K562 (cell line): ENCODE measurements around the gene STON2. TPM values are rescaled to one million over a fixed set of nuclear protein-coding genes. Genes with fewer than 3 reads are reported as not detected.

Experiments
- ATAC-seq: fragments of 200-7000 bp; cut with Tn5 transposase; 3 replicates; pipeline ENCODE4 v1.9.1; 2020; ENCODE audit warnings: moderate library complexity
- BruUV-seq: library from RNA; stranded (reverse); fragments of 400-500 nt; replicated peaks from 2 replicates; lab custom pipeline; 2021; lab: Mats Ljungman, UMichigan
- CTCF ChIA-PET: fragments of 300-600 bp; formaldehyde crosslinking; extraction: SDS; loops from one replicate; lab custom pipeline; 2021; ENCODE audit warnings: low intra/inter-chr PET ratio; lab: Yijun Ruan, JAX
- POLR2A ChIA-PET: fragments of 300-600, 350-650 bp; sonication (Branson Sonifier 250); formaldehyde crosslinking; extraction: SDS; loops from one replicate; lab custom pipeline; 2021; ENCODE audit warnings: antibody characterized with exemption, inconsistent platforms; lab: Yijun Ruan, JAX
- DNase-seq, 4 experiments: peaks; one replicate each; pipeline versions ENCODE4 v3.0.0 to v3.0.0-alpha.2; 2011 to 2018; ENCODE audit warnings: low spot score in 3 of 4, mixed read lengths in 3 of 4; ENCODE audit errors: extremely low read depth in 1 of 4
- FAIRE-seq: peaks from 2 replicates; lab custom pipeline; 2011; peaks lifted over from hg19 to GRCh38; lab: Jason Lieb, UNC
- H2AFZ ChIP-seq: 2 replicates; pipeline ENCODE4 v1.6.0; 2011; ENCODE audit warnings: low read depth, low read length, control low read depth, inconsistent platforms
- H3K27ac ChIP-seq: fragments of 200-600 bp; 3 replicates; pipeline ENCODE4 v1.8.0; 2011; ENCODE audit warnings: low read depth, mild to moderate bottlenecking, control low read depth, inconsistent platforms, low read length, moderate library complexity, mixed read lengths; ENCODE audit errors: extremely low read depth
- H3K27me3 ChIP-seq, 2 experiments: fragments of 300-600 bp in 1 of 2; 2 replicates in 1 of 2; 3 replicates in 1 of 2; pipeline versions ENCODE4 v1.6.0 to v1.8.0; 2011; ENCODE audit warnings: inconsistent platforms in 2 of 2, low read length in 2 of 2, mild to moderate bottlenecking in 1 of 2, mixed read lengths in 1 of 2, moderate library complexity in 1 of 2; ENCODE audit not compliant: control insufficient read depth in 2 of 2, insufficient read depth in 2 of 2
- H3K36me3 ChIP-seq: fragments of 300-600 bp; 3 replicates; pipeline ENCODE4 v1.8.0; 2011; ENCODE audit warnings: mild to moderate bottlenecking, low read length, inconsistent platforms; ENCODE audit not compliant: control insufficient read depth, insufficient read depth
- H3K4me1 ChIP-seq, 2 experiments: fragments of 200-600 bp in 1 of 2; replicated peaks in 1 of 2; 2 replicates in 1 of 2; 3 replicates in 1 of 2; pipeline versions ENCODE4 v1.5.1 to v1.8.0; 2011; ENCODE audit warnings: inconsistent platforms in 2 of 2, low read length in 2 of 2, mild to moderate bottlenecking in 1 of 2, mixed read lengths in 1 of 2, moderate library complexity in 1 of 2; ENCODE audit not compliant: control insufficient read depth in 2 of 2, insufficient read depth in 2 of 2
- H3K4me2 ChIP-seq: 2 replicates; pipeline ENCODE4 v1.6.1; 2011; ENCODE audit warnings: low read length, control low read depth, inconsistent platforms, mixed read lengths; ENCODE audit not compliant: insufficient read depth
- H3K4me3 ChIP-seq: fragments of 200-600 bp; sonication (generic), shearing (Covaris generic); 2 replicates; pipeline ENCODE4 v1.5.1; 2016; ENCODE audit warnings: control low read depth, inconsistent platforms
- H3K79me2 ChIP-seq: fragments of 200-600 bp; 3 replicates; pipeline ENCODE4 v1.8.0; 2011; ENCODE audit warnings: low read length, inconsistent platforms; ENCODE audit not compliant: control insufficient read depth, insufficient read depth
- H3K9ac ChIP-seq, 2 experiments: 2 replicates each; pipeline versions ENCODE4 v1.6.0 to v1.6.1; 2011; ENCODE audit warnings: low read depth in 2 of 2, low read length in 2 of 2, control low read depth in 1 of 2, inconsistent platforms in 1 of 2, mild to moderate bottlenecking in 1 of 2, mixed read lengths in 1 of 2; ENCODE audit not compliant: insufficient read depth in 1 of 2
- H3K9me1 ChIP-seq: one replicate; pipeline ENCODE4 v1.6.0; 2011; ENCODE audit warnings: inconsistent platforms, mild to moderate bottlenecking, low read length, moderate library complexity; ENCODE audit not compliant: control insufficient read depth, insufficient read depth
- H3K9me3 ChIP-seq: replicated peaks from 2 replicates; pipeline ENCODE4 v1.5.1; 2011; ENCODE audit warnings: low read depth, low read length, inconsistent platforms; ENCODE audit not compliant: control insufficient read depth, insufficient read depth
- H4K20me1 ChIP-seq: replicated peaks from 2 replicates; pipeline ENCODE4 v1.6.1; 2011; ENCODE audit warnings: low read length, inconsistent platforms, mixed read lengths; ENCODE audit not compliant: control insufficient read depth, insufficient read depth
- CBFA2T2 ChIP-seq: fragments of 450-650 bp; conservative IDR thresholded peaks from 2 replicates; pipeline ENCODE4 v1.6.1; 2017; ENCODE audit warnings: mild to moderate bottlenecking
- CTBP1 ChIP-seq: fragments of 450-650 bp; IDR thresholded peaks from 2 replicates; pipeline ENCODE4 v1.6.1; 2016; ENCODE audit warnings: borderline replicate concordance
- E2F3 ChIP-seq: fragments of 250-450 bp; sonication (Bioruptor Pico); IDR thresholded peaks from 2 replicates; pipeline ENCODE4 v1.4.0; 2020; ENCODE audit warnings: mild to moderate bottlenecking
- MNT ChIP-seq, 2 experiments: fragments of 450-650 bp; conservative IDR thresholded peaks; 2 replicates each; pipeline ENCODE4 v1.6.1; 2017; ENCODE audit warnings: mild to moderate bottlenecking in 2 of 2, moderate library complexity in 2 of 2
- NCOA1 ChIP-seq: fragments of 450-650 bp; IDR thresholded peaks from 2 replicates; pipeline ENCODE4 v1.6.1; 2016; ENCODE audit warnings: low read depth
- TAF7 ChIP-seq: fragments of 450-650 bp; IDR thresholded peaks from 2 replicates; pipeline ENCODE4 v1.6.1; 2016; ENCODE audit warnings: missing genetic modification characterization, missing compliant biosample characterization
- ZBTB17 ChIP-seq: fragments of 450-650 bp; formaldehyde crosslinking; IDR thresholded peaks from 2 replicates; pipeline ENCODE4 v1.4.0; 2020; ENCODE audit warnings: mild to moderate bottlenecking
- ZNF586 ChIP-seq: fragments of 450-650 bp; formaldehyde crosslinking; conservative IDR thresholded peaks from 2 replicates; pipeline ENCODE4 v1.4.0; 2020; ENCODE audit warnings: mild to moderate bottlenecking, moderate library complexity
- ZNF699 ChIP-seq: fragments of 250-450 bp; sonication (Bioruptor Pico); IDR thresholded peaks from 2 replicates; pipeline ENCODE4 v1.8.0; 2021; ENCODE audit warnings: mild to moderate bottlenecking, moderate library complexity; ENCODE audit not compliant: insufficient replicate concordance
- WGBS: fragments of 100-300 bp; shearing (Covaris generic); methylation state at CpG from one replicate; pipeline ENCODE4 v1.1.6; 2016; ENCODE audit warnings: low coverage, mixed read lengths; ENCODE audit not compliant: insufficient coverage; ENCODE audit errors: missing lambda C conversion rate; 5-methylcytosine and 5-hydroxymethylcytosine counted together
- in situ Hi-C: fragments of 300-500 bp; cut with MboI; formaldehyde crosslinking; loops from 4 replicates; pipeline ENCODE4 v1.15.0; 2018; ENCODE audit warnings: inconsistent platforms, mixed read lengths
- intact Hi-C: fragments of 100-400 bp; cut with micrococcal nuclease; formaldehyde crosslinking; loops from 2 replicates; pipeline ENCODE4 v1.14.2; 2022
- polyA plus RNA-seq, 8 experiments: library from polyadenylated mRNA; depleted of rRNA in 4 of 8; stranded (reverse) in 5 of 8; unstranded in 3 of 8; fragments of >200 nt; fragmentation: Nextera tagmentation in 2 of 8; fragmentation: Illumina TruSeq in 1 of 8; extraction: Ambion mirVana in 2 of 8; extraction: Trizol in 1 of 8; gene quantifications; 2 replicates each; pipeline versions ENCODE4 v1.2.1 to v1.2.3, GENCODE V29; 2011 to 2014; ENCODE audit warnings: inconsistent platforms in 1 of 8, missing spikeins in 1 of 8
- total RNA-seq, 7 experiments: library from RNA; depleted of rRNA in 6 of 7; stranded (reverse); fragments of >200 nt in 6 of 7; fragmentation: Illumina TruSeq in 2 of 7; extraction: Trizol in 2 of 7; gene quantifications; 2 replicates each; pipeline versions ENCODE4 v1.2.1 to v1.2.3, GENCODE V29; 2011 to 2021; ENCODE audit warnings: low replicate concordance in 1 of 7
- TF ChIP-seq, protein P1 (sequence below): sonication (generic); formaldehyde crosslinking; IDR thresholded peaks from 2 replicates; pipeline ENCODE4 v1.8.0; 2023; ENCODE audit warnings: mild to moderate bottlenecking, missing genetic modification reagents
- TF ChIP-seq, protein P2 (sequence below): sonication (generic); formaldehyde crosslinking; IDR thresholded peaks from 2 replicates; pipeline ENCODE4 v1.8.0; 2022; ENCODE audit warnings: missing genetic modification reagents, mild to moderate bottlenecking, moderate library complexity, borderline replicate concordance
- TF ChIP-seq, protein P3 (sequence below): sonication (generic); formaldehyde crosslinking; IDR thresholded peaks from 2 replicates; pipeline ENCODE4 v1.8.1; 2022; ENCODE audit warnings: missing genetic modification reagents

Gene STON2
- total and polyA plus RNA-seq, 9 of the 15 experiments (the other 6 are each of a cell fraction or from before 2014, with no cell fraction given) = 7.8 to 99.3 (median 53.5) TPM

DNA sequence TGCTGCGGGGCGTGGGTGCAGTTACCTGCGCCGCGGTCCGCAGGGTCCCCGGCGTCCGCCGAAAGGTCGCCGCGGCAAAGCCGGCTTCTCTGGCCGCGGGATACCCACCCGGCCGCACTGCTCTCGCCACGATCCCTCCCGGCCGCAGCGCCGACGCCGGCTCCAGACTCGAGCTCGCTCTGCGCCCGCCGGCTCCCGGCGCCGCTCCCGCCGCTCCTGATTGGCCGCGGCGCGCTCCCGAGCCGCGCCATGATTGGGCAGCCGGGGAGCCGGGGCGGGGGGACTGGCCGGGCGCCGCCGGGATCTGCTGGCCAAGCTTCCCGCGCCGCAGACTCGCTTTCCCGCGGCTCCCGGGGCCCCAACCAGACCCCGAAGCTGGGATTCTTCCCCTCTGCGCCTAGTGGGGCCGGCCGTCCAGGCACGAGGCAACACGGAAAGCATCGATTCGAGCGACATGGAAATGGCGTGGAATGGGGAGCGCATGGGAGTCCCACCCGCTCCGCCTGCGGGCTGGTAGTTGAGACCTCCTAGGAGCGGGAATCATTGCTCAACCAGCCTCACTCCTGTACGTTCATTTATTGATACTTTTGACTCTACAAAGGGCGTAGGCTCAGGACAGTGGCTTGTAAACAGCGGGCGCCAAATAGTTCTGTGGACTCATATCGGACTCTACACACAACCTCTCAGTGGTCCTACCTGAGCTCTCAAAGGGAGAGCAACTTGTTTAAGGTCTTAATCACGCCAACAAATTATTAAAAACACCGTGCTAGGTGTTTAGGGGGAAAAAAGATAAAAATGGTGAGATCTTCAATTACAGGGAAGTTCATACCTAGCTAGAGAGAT, 36.4 kb upstream of the STON2 start (continued):
- TF ChIP-seq NCOA1 = no peak

GRCh38 chr14:81435391-81436295, 35.5 kb upstream of the STON2 start:
- H3K36me3 ChIP-seq = peaks cover 15% of the 10 kb centered on the region
- peak overlapping the region; percentile 74 to 93 for H3K9ac ChIP-seq
- DNase-seq (peak; percentile 54 to 74 (median 72)), ATAC-seq (peak; percentile 67), FAIRE-seq (peak; percentile 11)
- H3K9me3 ChIP-seq = no peaks in the 10 kb centered on the region
- peak overlapping the region; percentile 92 for H3K4me2 ChIP-seq
- peaks cover 20 to 41% of the 10 kb centered on the region in 2 experiments for H3K4me1 ChIP-seq
- peak overlapping the region; percentile 69 for H3K27ac ChIP-seq
- no peaks in the 10 kb centered on the region for H4K20me1 ChIP-seq
- in situ Hi-C loops (no loop called here), intact Hi-C loops (loop anchor here (1.0 to 2.0 kb wide), 2 partner anchors 8 to 17 kb away; no protein-coding TSS in a partner anchor)
- peaks cover 62% of the 10 kb centered on the region for H3K79me2 ChIP-seq
- POLR2A ChIA-PET = interaction anchor here (0.6 to 2.0 kb wide), 4 partner anchors 14 to 261 kb away, joined by 3 to 6 read pairs (median 4); partner anchors contain the start of gene GTF2A1
- peak overlapping the region; percentile 59 for H3K4me3 ChIP-seq
- WGBS = 0% methylated on average over 16 of the region's 73 CpGs
- no peaks in the 10 kb centered on the region for H3K9me1 ChIP-seq
- CTCF ChIA-PET = no interaction called here
- peak overlapping the region; percentile 48; the same call in 1 of the 2 replicates for H2AFZ ChIP-seq
- no TSS peak for BruUV-seq
- H3K27me3 ChIP-seq = no peaks in the 10 kb centered on the region
- TF ChIP-seq, protein P1, sequence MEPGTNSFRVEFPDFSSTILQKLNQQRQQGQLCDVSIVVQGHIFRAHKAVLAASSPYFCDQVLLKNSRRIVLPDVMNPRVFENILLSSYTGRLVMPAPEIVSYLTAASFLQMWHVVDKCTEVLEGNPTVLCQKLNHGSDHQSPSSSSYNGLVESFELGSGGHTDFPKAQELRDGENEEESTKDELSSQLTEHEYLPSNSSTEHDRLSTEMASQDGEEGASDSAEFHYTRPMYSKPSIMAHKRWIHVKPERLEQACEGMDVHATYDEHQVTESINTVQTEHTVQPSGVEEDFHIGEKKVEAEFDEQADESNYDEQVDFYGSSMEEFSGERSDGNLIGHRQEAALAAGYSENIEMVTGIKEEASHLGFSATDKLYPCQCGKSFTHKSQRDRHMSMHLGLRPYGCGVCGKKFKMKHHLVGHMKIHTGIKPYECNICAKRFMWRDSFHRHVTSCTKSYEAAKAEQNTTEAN (CRISPR knock-in tag) = peak; percentile 89
- peak; percentile 38 to 72; a peak in 3 of 4 replicates for TF ChIP-seq MNT (conservative IDR thresholded peaks at IDR 0.05)
- TF ChIP-seq, protein P2, sequence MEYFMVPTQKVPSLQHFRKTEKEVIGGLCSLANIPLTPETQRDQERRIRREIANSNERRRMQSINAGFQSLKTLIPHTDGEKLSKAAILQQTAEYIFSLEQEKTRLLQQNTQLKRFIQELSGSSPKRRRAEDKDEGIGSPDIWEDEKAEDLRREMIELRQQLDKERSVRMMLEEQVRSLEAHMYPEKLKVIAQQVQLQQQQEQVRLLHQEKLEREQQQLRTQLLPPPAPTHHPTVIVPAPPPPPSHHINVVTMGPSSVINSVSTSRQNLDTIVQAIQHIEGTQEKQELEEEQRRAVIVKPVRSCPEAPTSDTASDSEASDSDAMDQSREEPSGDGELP (CRISPR knock-in tag) = peak; percentile 62; the same call in 1 of the 2 replicates
- no peak for TF ChIP-seq ZBTB17
- TF ChIP-seq E2F3 (CRISPR knock-in tag) = no peak
- no peak for TF ChIP-seq TAF7 (tag)
- no peak for TF ChIP-seq CBFA2T2
- TF ChIP-seq CTBP1 = peak; percentile 78
- TF ChIP-seq, protein P3, sequence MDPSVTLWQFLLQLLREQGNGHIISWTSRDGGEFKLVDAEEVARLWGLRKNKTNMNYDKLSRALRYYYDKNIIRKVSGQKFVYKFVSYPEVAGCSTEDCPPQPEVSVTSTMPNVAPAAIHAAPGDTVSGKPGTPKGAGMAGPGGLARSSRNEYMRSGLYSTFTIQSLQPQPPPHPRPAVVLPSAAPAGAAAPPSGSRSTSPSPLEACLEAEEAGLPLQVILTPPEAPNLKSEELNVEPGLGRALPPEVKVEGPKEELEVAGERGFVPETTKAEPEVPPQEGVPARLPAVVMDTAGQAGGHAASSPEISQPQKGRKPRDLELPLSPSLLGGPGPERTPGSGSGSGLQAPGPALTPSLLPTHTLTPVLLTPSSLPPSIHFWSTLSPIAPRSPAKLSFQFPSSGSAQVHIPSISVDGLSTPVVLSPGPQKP (CRISPR knock-in tag) = no peak
- TF ChIP-seq ZNF586 (CRISPR knock-in tag) = no peak
- no peak for TF ChIP-seq ZNF699
